Measurements from ENCODE around the gene SLC2A1.
"Not testable (repeated sequence)": the region's sequence is repeated elsewhere in the genome, so short reads cannot be mapped to it uniquely, and the experiment has no call there.

DNA sequence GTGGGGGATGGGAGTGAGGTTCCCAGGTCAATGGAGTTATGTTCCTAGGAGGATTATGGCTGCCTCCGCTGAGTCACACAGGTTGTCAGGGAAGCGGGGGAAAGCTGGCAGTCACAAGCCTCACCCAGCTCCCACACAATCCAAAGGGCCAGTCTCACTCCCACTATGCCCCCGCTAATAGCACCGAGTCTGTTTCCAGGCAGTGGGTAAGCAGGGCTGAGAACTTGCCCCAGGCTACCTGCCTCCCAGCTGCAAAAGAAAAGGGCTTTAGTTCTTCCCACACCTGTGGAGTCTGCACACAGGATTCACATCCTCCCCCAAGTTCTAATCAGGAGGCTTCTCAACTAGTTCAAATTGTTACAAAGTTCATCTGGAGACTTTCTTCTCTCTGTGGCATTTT lies 58.7 kb downstream of the SLC2A1 start:
- TF ChIP-seq, protein P1, sequence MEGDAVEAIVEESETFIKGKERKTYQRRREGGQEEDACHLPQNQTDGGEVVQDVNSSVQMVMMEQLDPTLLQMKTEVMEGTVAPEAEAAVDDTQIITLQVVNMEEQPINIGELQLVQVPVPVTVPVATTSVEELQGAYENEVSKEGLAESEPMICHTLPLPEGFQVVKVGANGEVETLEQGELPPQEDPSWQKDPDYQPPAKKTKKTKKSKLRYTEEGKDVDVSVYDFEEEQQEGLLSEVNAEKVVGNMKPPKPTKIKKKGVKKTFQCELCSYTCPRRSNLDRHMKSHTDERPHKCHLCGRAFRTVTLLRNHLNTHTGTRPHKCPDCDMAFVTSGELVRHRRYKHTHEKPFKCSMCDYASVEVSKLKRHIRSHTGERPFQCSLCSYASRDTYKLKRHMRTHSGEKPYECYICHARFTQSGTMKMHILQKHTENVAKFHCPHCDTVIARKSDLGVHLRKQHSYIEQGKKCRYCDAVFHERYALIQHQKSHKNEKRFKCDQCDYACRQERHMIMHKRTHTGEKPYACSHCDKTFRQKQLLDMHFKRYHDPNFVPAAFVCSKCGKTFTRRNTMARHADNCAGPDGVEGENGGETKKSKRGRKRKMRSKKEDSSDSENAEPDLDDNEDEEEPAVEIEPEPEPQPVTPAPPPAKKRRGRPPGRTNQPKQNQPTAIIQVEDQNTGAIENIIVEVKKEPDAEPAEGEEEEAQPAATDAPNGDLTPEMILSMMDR (IDR thresholded peaks at IDR 0.05), result not testable (repeated sequence)
- not testable (repeated sequence) for TF ChIP-seq POLR2A, POLR2AphosphoS5 (IDR thresholded peaks at IDR 0.05)
